Peyer's patch (tissue), 4 donors: ENCODE results near the gene PDZD7.

ENCODE experiments used
- POLR2A ChIP-seq, 2 donors: fragments of 450-650 bp; IDR thresholded peaks; one replicate each; pipeline ENCODE4 v1.5.1; 2017; ENCODE audit warnings: antibody characterized with exemption in 2 of 2, mild to moderate bottlenecking in 2 of 2, moderate library complexity in 2 of 2
- TF ChIP-seq, protein P1 (sequence below), 6 experiments: fragments of 450-650 bp in 4 of 6; fragments of 200-600 bp in 2 of 6; sonication (generic) in 1 of 6; IDR thresholded peaks; one replicate each; pipeline ENCODE4 v1.5.1; 2017 to 2019; ENCODE audit warnings: antibody characterized with exemption in 6 of 6, mild to moderate bottlenecking in 3 of 6, moderate library complexity in 1 of 6

DNA sequence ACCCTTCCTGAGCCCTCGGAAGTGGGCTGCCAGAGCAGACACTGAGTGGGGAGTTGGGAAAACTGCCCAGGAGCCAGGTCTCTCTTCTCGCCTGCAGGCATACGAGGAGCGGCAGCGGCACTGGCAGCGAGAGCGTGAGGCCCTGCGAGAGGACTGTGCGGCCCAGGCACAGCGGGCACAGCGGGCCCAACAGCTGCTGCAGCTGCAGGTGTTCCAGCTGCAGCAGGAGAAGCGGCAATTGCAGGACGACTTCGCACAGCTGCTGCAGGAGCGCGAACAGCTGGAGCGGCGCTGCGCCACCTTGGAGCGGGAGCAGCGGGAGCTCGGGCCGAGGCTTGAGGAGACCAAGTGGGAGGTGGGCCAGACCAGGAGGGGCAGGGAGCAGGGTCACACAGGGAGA is 25.6 kb downstream of the PDZD7 start:
- TF ChIP-seq POLR2A (IDR thresholded peaks at IDR 0.05): no peak
- TF ChIP-seq, protein P1, sequence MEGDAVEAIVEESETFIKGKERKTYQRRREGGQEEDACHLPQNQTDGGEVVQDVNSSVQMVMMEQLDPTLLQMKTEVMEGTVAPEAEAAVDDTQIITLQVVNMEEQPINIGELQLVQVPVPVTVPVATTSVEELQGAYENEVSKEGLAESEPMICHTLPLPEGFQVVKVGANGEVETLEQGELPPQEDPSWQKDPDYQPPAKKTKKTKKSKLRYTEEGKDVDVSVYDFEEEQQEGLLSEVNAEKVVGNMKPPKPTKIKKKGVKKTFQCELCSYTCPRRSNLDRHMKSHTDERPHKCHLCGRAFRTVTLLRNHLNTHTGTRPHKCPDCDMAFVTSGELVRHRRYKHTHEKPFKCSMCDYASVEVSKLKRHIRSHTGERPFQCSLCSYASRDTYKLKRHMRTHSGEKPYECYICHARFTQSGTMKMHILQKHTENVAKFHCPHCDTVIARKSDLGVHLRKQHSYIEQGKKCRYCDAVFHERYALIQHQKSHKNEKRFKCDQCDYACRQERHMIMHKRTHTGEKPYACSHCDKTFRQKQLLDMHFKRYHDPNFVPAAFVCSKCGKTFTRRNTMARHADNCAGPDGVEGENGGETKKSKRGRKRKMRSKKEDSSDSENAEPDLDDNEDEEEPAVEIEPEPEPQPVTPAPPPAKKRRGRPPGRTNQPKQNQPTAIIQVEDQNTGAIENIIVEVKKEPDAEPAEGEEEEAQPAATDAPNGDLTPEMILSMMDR (IDR thresholded peaks at IDR 0.05): no peak
